Peyer's patch (tissue), 4 donors: ENCODE results near the gene MOCS1.

ENCODE experiments used
- CTCF ChIP-seq, 6 experiments: fragments of 450-650 bp in 4 of 6; fragments of 200-600 bp in 2 of 6; sonication (generic) in 1 of 6; IDR thresholded peaks; one replicate each; pipeline ENCODE4 v1.5.1; 2017 to 2019; ENCODE audit warnings: antibody characterized with exemption in 6 of 6, mild to moderate bottlenecking in 3 of 6, moderate library complexity in 1 of 6
- POLR2A ChIP-seq, 2 donors: fragments of 450-650 bp; IDR thresholded peaks; one replicate each; pipeline ENCODE4 v1.5.1; 2017; ENCODE audit warnings: antibody characterized with exemption in 2 of 2, mild to moderate bottlenecking in 2 of 2, moderate library complexity in 2 of 2

GRCh38 chr6:39923861-39924260 is 10.4 kb downstream of the MOCS1 start:
- TF ChIP-seq CTCF (IDR thresholded peaks at IDR 0.05): no peak
- no peak for TF ChIP-seq POLR2A (IDR thresholded peaks at IDR 0.05)
